Mammary epithelial cell (primary cell): ENCODE measurements around the gene TRIB2.

Source experiments
- EZH2 ChIP-seq: IDR thresholded peaks from 2 replicates; pipeline ENCODE4 v1.6.1; 2012; ENCODE audit warnings: low read length, inconsistent platforms, borderline replicate concordance
- TF ChIP-seq, protein P1 (sequence below), 2 donors: IDR thresholded peaks in 1 of 2; conservative IDR thresholded peaks in 1 of 2; 2 replicates each; pipeline ENCODE4 v1.5.1; 2011 to 2012; ENCODE audit warnings: inconsistent platforms in 2 of 2, low read length in 2 of 2, mild to moderate bottlenecking in 2 of 2, control low read depth in 1 of 2, low read depth in 1 of 2; ENCODE audit not compliant: insufficient read depth in 1 of 2; ENCODE audit errors: extremely low read depth in 1 of 2

DNA sequence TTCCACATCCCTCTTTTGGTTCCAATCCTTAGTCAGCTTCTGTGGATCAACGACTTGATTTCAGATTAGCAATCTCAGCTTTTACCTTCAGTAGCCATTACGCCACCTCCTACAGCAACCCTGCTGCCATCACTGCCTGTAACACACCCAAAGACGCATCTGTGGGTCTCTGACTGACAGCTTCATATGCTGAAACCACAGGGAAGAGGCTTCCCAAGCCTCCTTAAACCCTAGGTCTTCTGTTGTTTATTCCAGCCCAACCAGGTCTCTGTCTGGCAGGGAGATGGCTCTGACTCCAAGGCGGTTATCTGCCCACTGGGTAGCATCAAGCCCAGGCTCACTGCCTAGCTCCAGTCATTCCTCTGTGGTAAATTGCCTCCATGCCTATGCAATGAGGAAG, 28.6 kb upstream of the TRIB2 start:
- TF ChIP-seq EZH2 = no peak
- TF ChIP-seq, protein P1, sequence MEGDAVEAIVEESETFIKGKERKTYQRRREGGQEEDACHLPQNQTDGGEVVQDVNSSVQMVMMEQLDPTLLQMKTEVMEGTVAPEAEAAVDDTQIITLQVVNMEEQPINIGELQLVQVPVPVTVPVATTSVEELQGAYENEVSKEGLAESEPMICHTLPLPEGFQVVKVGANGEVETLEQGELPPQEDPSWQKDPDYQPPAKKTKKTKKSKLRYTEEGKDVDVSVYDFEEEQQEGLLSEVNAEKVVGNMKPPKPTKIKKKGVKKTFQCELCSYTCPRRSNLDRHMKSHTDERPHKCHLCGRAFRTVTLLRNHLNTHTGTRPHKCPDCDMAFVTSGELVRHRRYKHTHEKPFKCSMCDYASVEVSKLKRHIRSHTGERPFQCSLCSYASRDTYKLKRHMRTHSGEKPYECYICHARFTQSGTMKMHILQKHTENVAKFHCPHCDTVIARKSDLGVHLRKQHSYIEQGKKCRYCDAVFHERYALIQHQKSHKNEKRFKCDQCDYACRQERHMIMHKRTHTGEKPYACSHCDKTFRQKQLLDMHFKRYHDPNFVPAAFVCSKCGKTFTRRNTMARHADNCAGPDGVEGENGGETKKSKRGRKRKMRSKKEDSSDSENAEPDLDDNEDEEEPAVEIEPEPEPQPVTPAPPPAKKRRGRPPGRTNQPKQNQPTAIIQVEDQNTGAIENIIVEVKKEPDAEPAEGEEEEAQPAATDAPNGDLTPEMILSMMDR (conservative IDR thresholded peaks at IDR 0.05 in 1 of 2, IDR thresholded peaks at IDR 0.05 in 1 of 2; ENCODE audit: extremely low read depth in 1 of 2, insufficient read depth in 1 of 2, low read depth in 1 of 2, low read length in 2 of 2) = no peak
